ENCODE results near the gene BTBD18. TPM values are rescaled to one million over a fixed set of nuclear protein-coding genes. Genes with fewer than 3 reads are reported as not detected.
"Not testable (repeated sequence)": the region's sequence is repeated elsewhere in the genome, so short reads cannot be mapped to it uniquely, and the experiment has no call there.

BTBD18 gene
- total RNA-seq, 1 donor from 2014 or later, result not detected

GRCh38 chr11:57741132-57742086 is 10.2 kb downstream of the BTBD18 start, which contains the start of gene SELENOH:
Gene SELENOH, plus strand, starts transcription at chr11:57741491. Its CDS starts 105 bp downstream, at chr11:57741596.
- intact Hi-C loops (cut with micrococcal nuclease), result loop anchor here (1.0 to 5.0 kb wide), 14 partner anchors 29 to 1874 kb away; partner anchors contain the start of genes CLP1, FAM111A, MED19 and OSBP

GRCh38 chr11:57735619-57736298 is 15.9 kb downstream of the BTBD18 start:
- intact Hi-C loops (cut with micrococcal nuclease), result no loop called here

- intact Hi-C loops (cut with micrococcal nuclease), result no loop called here
Measured at GRCh38 chr11:57732661-57733060, 19.0 kb downstream of the BTBD18 start.

GRCh38 chr11:57729479-57729878 is 22.1 kb downstream of the BTBD18 start:
- intact Hi-C loops (cut with micrococcal nuclease), result no loop called here

GRCh38 chr11:57728829-57729228 is 22.8 kb downstream of the BTBD18 start:
- intact Hi-C loops (cut with micrococcal nuclease), result no loop called here

GRCh38 chr11:57727185-57727584 is 24.4 kb downstream of the BTBD18 start:
- intact Hi-C loops (cut with micrococcal nuclease), result no loop called here

- intact Hi-C loops (cut with micrococcal nuclease), result loop anchor here (10.0 kb wide), 1 partner anchor 1848 kb away; no protein-coding TSS in a partner anchor
Measured at GRCh38 chr11:57716726-57717125, 34.9 kb downstream of the BTBD18 start.

GRCh38 chr11:57713835-57714234 is 37.8 kb downstream of the BTBD18 start:
- intact Hi-C loops (cut with micrococcal nuclease), result loop anchor here (2.0 to 10.0 kb wide), 3 partner anchors 379 to 1851 kb away; partner anchors contain the start of genes FAM111A and SSRP1

- intact Hi-C loops (cut with micrococcal nuclease), result loop anchor here (1.0 to 10.0 kb wide), 14 partner anchors 29 to 1904 kb away; partner anchors contain the start of genes CLP1, FAM111A, SELENOH and SSRP1
Measured at GRCh38 chr11:57712256-57713150, 39.1 kb downstream of the BTBD18 start, which contains the start of gene TMX2. Gene TMX2, plus strand, starts transcription at chr11:57712593. Its CDS starts 26 bp downstream, at chr11:57712619.

- intact Hi-C loops (cut with micrococcal nuclease), result loop anchor here (1.0 to 10.0 kb wide), 14 partner anchors 30 to 1905 kb away; partner anchors contain the start of genes CLP1, FAM111A, SELENOH and SSRP1
Measured at GRCh38 chr11:57711414-57712255, 40.0 kb downstream of the BTBD18 start, which contains the start of gene MED19. Gene MED19, minus strand, starts transcription at chr11:57712215. Its CDS starts 36 bp downstream, at chr11:57712179.

GRCh38 chr11:57709802-57710367 is 41.7 kb downstream of the BTBD18 start:
- intact Hi-C loops (cut with micrococcal nuclease), result loop anchor here (5.0 to 10.0 kb wide), 2 partner anchors 1432 to 1855 kb away; partner anchors contain the start of gene FAM111A

- intact Hi-C loops (cut with micrococcal nuclease), result not testable (repeated sequence)
Measured at GRCh38 chr11:57705432-57705831, 46.2 kb downstream of the BTBD18 start.

- intact Hi-C loops (cut with micrococcal nuclease), result no loop called here
Measured at GRCh38 chr11:57704932-57705331, 46.7 kb downstream of the BTBD18 start.

- intact Hi-C loops (cut with micrococcal nuclease), result no loop called here
Measured at GRCh38 chr11:57703341-57703740, 48.3 kb downstream of the BTBD18 start.

GRCh38 chr11:57700425-57700824 is 51.2 kb downstream of the BTBD18 start:
- intact Hi-C loops (cut with micrococcal nuclease), result no loop called here

- intact Hi-C loops (cut with micrococcal nuclease), result no loop called here
Measured at GRCh38 chr11:57699813-57700212, 51.8 kb downstream of the BTBD18 start.

- intact Hi-C loops (cut with micrococcal nuclease), result no loop called here
Measured at GRCh38 chr11:57698843-57699365, 52.7 kb downstream of the BTBD18 start.

Data from T-helper 1 cell treated with Interleukin-12 subunit alpha and Interleukin-12 subunit beta and Interleukin-4 antibody, amounts not matched to agents 30 ng/mL and 1 ng/mL, for 36 hours (primary cell).